NCI-H345 treated with DMSO at 0.1 percent for 48 hours (cell line): ENCODE data around the gene KRT72.

Experiments used
- DNase-seq: peaks from one replicate; lab custom pipeline; 2025; ENCODE audit not compliant: unreplicated experiment; lab: John Stamatoyannopoulos, UW

The KRT72 gene

GRCh38 chr12:52581066-52581465 lies 20.2 kb downstream of the KRT72 start:
- DNase-seq, result no peak

GRCh38 chr12:52580496-52580895 lies 20.8 kb downstream of the KRT72 start:
- no peak for DNase-seq

- DNase-seq, result no peak
Measured at GRCh38 chr12:52579468-52580465, 21.5 kb downstream of the KRT72 start.

- no peak for DNase-seq
Measured at GRCh38 chr12:52578469-52578868, 22.8 kb downstream of the KRT72 start.

GRCh38 chr12:52577316-52577715 lies 23.9 kb downstream of the KRT72 start:
- no peak for DNase-seq

GRCh38 chr12:52575948-52576347 lies 25.3 kb downstream of the KRT72 start:
- DNase-seq, result no peak

- no peak for DNase-seq
Measured at GRCh38 chr12:52575256-52575655, 26.0 kb downstream of the KRT72 start.

- no peak for DNase-seq
Measured at GRCh38 chr12:52573743-52574142, 27.5 kb downstream of the KRT72 start, which contains the start of gene KRT74. Gene KRT74 (minus strand): TSS chr12:52573843. CDS start chr12:52573777, 66 bp downstream.

GRCh38 chr12:52573306-52573705 lies 28.0 kb downstream of the KRT72 start:
- DNase-seq, result no peak

GRCh38 chr12:52570511-52570910 lies 30.8 kb downstream of the KRT72 start:
- no peak for DNase-seq

- DNase-seq, result no peak
Measured at GRCh38 chr12:52568111-52568510, 33.2 kb downstream of the KRT72 start.

- DNase-seq, result no peak
Measured at GRCh38 chr12:52566847-52567291, 34.4 kb downstream of the KRT72 start.

- no peak for DNase-seq
Measured at GRCh38 chr12:52564582-52564981, 36.7 kb downstream of the KRT72 start.

- DNase-seq, result no peak
Measured at GRCh38 chr12:52561880-52562449, 39.3 kb downstream of the KRT72 start.

- no peak for DNase-seq
Measured at GRCh38 chr12:52559979-52560378, 41.3 kb downstream of the KRT72 start.

- no peak for DNase-seq
Measured at GRCh38 chr12:52558781-52559445, 42.4 kb downstream of the KRT72 start.

- DNase-seq, result no peak
Measured at GRCh38 chr12:52557476-52557875, 43.8 kb downstream of the KRT72 start.

GRCh38 chr12:52555577-52555976 lies 45.7 kb downstream of the KRT72 start:
- DNase-seq, result no peak

GRCh38 chr12:52552681-52553195 lies 48.5 kb downstream of the KRT72 start, which contains the start of gene KRT71:
Gene KRT71 (minus strand): TSS chr12:52553145. CDS start chr12:52553077, 68 bp downstream.
- no peak for DNase-seq

- no peak for DNase-seq
Measured at GRCh38 chr12:52552055-52552454, 49.2 kb downstream of the KRT72 start.

- no peak for DNase-seq
Measured at GRCh38 chr12:52551216-52551865, 49.9 kb downstream of the KRT72 start.
